ENCODE measurements around the gene HMGN3. TPM values are rescaled to one million over a fixed set of nuclear protein-coding genes. Genes with fewer than 3 reads are reported as not detected.

HMGN3 gene
- total RNA-seq, 2 donors from 2014 or later, result 40.0 to 46.3 TPM

DNA sequence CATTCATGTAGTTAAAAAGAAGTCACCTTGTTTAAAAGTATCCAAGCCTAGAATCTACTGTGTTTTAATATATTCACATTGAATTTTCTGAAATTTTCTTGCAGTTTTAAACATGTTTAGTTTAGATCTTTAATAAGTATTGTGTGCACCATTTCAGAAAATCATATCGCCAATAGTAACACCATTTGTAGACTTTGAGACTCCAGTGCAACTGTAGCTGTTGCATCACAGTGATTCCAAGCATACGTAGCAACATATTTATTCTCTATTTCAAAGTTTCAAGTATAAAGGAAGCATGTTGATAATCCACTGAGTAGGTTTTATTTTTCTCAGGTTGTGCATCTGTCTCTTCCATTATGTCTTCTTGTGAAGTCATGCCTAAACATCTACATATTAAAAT lies 46.4 kb downstream of the HMGN3 start:
- no peaks in the 10 kb centered on the region for H3K27me3 ChIP-seq (replicated peaks; ENCODE audit: insufficient read depth)
- DNase-seq (ENCODE audit: low spot score), result no peak
- no peaks in the 10 kb centered on the region for H3K9me3 ChIP-seq
- TF ChIP-seq, protein P1, sequence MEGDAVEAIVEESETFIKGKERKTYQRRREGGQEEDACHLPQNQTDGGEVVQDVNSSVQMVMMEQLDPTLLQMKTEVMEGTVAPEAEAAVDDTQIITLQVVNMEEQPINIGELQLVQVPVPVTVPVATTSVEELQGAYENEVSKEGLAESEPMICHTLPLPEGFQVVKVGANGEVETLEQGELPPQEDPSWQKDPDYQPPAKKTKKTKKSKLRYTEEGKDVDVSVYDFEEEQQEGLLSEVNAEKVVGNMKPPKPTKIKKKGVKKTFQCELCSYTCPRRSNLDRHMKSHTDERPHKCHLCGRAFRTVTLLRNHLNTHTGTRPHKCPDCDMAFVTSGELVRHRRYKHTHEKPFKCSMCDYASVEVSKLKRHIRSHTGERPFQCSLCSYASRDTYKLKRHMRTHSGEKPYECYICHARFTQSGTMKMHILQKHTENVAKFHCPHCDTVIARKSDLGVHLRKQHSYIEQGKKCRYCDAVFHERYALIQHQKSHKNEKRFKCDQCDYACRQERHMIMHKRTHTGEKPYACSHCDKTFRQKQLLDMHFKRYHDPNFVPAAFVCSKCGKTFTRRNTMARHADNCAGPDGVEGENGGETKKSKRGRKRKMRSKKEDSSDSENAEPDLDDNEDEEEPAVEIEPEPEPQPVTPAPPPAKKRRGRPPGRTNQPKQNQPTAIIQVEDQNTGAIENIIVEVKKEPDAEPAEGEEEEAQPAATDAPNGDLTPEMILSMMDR (IDR thresholded peaks at IDR 0.05), result no peak
- H3K36me3 ChIP-seq, result no peaks in the 10 kb centered on the region
- H3K4me1 ChIP-seq (ENCODE audit: control insufficient read depth in 1 of 2, low read depth in 2 of 2), result peaks cover 4 to 13% of the 10 kb centered on the region in 2 donors
- no peak overlapping the region for H3K4me3 ChIP-seq
- no peak for ATAC-seq (ENCODE audit: insufficient number of reproducible peaks, low FRiP score, low read depth)
- H3K27ac ChIP-seq, result no peak overlapping the region

GRCh38 chr6:79186564-79186963 lies 47.9 kb downstream of the HMGN3 start:
- Histone ChIP-seq H3K4me3 (no peak overlapping the region), H3K27me3 (replicated peaks; ENCODE audit: insufficient read depth) (no peaks in the 10 kb centered on the region), H3K4me1 (ENCODE audit: control insufficient read depth in 1 of 2, low read depth in 2 of 2) (peaks cover 4 to 13% of the 10 kb centered on the region in 2 donors), H3K27ac (no peak overlapping the region), H3K9me3 (no peaks in the 10 kb centered on the region), H3K36me3 (no peaks in the 10 kb centered on the region)
- TF ChIP-seq, protein P1 (IDR thresholded peaks at IDR 0.05), result no peak
- DNase-seq (ENCODE audit: low spot score) (no peak), ATAC-seq (ENCODE audit: insufficient number of reproducible peaks, low FRiP score, low read depth) (no peak)

DNA sequence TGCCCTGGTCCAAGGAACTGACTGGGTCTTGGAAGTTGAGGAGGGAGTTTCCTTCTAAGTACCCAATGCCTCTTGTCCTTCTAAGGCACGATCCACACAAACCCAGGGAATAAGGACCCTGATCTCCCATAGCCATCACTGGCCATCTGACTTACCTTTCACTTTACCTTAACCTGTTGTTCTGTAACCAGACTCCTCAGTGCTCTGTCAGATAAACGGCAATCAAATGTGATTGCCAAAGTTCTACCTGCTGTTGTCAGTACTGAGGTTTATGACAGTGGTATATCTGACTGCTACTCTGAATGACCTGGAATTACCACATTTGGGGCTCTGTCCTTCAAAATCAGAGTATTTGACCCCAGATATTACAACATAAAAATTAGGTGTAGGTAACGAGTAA lies 49.8 kb downstream of the HMGN3 start:
- Histone ChIP-seq H3K27ac (no peak overlapping the region), H3K9me3 (no peaks in the 10 kb centered on the region), H3K36me3 (no peaks in the 10 kb centered on the region), H3K4me1 (ENCODE audit: control insufficient read depth in 1 of 2, low read depth in 2 of 2) (peaks cover 4 to 12% of the 10 kb centered on the region in 2 donors), H3K27me3 (replicated peaks; ENCODE audit: insufficient read depth) (no peaks in the 10 kb centered on the region), H3K4me3 (no peak overlapping the region)
- ATAC-seq (ENCODE audit: insufficient number of reproducible peaks, low FRiP score, low read depth) (no peak), DNase-seq (ENCODE audit: low spot score) (no peak)
- TF ChIP-seq, protein P1 (IDR thresholded peaks at IDR 0.05), result no peak

DNA sequence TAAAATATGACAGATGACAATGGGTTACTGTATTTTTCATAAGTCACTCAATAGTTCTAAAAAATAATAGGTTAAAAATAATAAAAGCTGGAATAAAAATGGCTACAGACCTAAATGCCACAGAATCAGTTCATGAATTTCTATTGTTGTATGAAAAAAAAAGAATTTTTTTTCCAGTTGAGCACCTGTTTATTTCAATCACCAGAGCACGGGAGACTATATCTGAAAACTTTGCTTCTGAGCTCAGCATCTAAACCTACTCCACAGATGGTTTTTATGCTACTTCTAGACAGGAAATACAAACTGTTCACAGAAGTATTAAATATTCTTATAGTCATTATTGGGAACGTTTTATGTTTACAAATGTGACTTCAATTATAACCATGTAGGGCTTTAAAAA lies 50.4 kb downstream of the HMGN3 start:
- ATAC-seq (ENCODE audit: insufficient number of reproducible peaks, low FRiP score, low read depth) (no peak), DNase-seq (ENCODE audit: low spot score) (no peak)
- H3K9me3 ChIP-seq, result no peaks in the 10 kb centered on the region
- no peak overlapping the region for H3K4me3 ChIP-seq
- no peak overlapping the region for H3K27ac ChIP-seq
- no peaks in the 10 kb centered on the region for H3K27me3 ChIP-seq (replicated peaks; ENCODE audit: insufficient read depth)
- H3K36me3 ChIP-seq, result no peaks in the 10 kb centered on the region
- TF ChIP-seq, protein P1 (IDR thresholded peaks at IDR 0.05), result no peak
- peaks cover 0 to 7% of the 10 kb centered on the region in 2 donors for H3K4me1 ChIP-seq (ENCODE audit: control insufficient read depth in 1 of 2, low read depth in 2 of 2)

GRCh38 chr6:79180052-79180451 lies 54.4 kb downstream of the HMGN3 start:
- Histone ChIP-seq H3K4me1 (ENCODE audit: control insufficient read depth in 1 of 2, low read depth in 2 of 2) (no peaks in the 10 kb centered on the region), H3K27ac (no peak overlapping the region), H3K27me3 (replicated peaks; ENCODE audit: insufficient read depth) (no peaks in the 10 kb centered on the region), H3K36me3 (no peaks in the 10 kb centered on the region), H3K9me3 (no peaks in the 10 kb centered on the region), H3K4me3 (no peak overlapping the region)
- no peak for DNase-seq (ENCODE audit: low spot score)
- ATAC-seq (ENCODE audit: insufficient number of reproducible peaks, low FRiP score, low read depth), result no peak
- TF ChIP-seq, protein P1 (IDR thresholded peaks at IDR 0.05), result no peak
